K562 (cell line): ENCODE measurements around the gene POU2AF2. TPM values are rescaled to one million over a fixed set of nuclear protein-coding genes. Genes with fewer than 3 reads are reported as not detected.

ENCODE experiments used
- ATAC-seq: fragments of 200-7000 bp; cut with Tn5 transposase; 3 replicates; pipeline ENCODE4 v1.9.1; 2020; ENCODE audit warnings: moderate library complexity
- BruUV-seq: library from RNA; stranded (reverse); fragments of 400-500 nt; replicated peaks from 2 replicates; lab custom pipeline; 2021; lab: Mats Ljungman, UMichigan
- CTCF ChIA-PET: fragments of 300-600 bp; formaldehyde crosslinking; extraction: SDS; loops from one replicate; lab custom pipeline; 2021; ENCODE audit warnings: low intra/inter-chr PET ratio; lab: Yijun Ruan, JAX
- POLR2A ChIA-PET: fragments of 300-600, 350-650 bp; sonication (Branson Sonifier 250); formaldehyde crosslinking; extraction: SDS; loops from one replicate; lab custom pipeline; 2021; ENCODE audit warnings: antibody characterized with exemption, inconsistent platforms; lab: Yijun Ruan, JAX
- DNase-seq, 4 experiments: peaks; one replicate each; pipeline versions ENCODE4 v3.0.0 to v3.0.0-alpha.2; 2011 to 2018; ENCODE audit warnings: low spot score in 3 of 4, mixed read lengths in 3 of 4; ENCODE audit errors: extremely low read depth in 1 of 4
- FAIRE-seq: peaks from 2 replicates; lab custom pipeline; 2011; peaks lifted over from hg19 to GRCh38; lab: Jason Lieb, UNC
- H2AFZ ChIP-seq: 2 replicates; pipeline ENCODE4 v1.6.0; 2011; ENCODE audit warnings: low read depth, low read length, control low read depth, inconsistent platforms
- H3K27ac ChIP-seq: fragments of 200-600 bp; 3 replicates; pipeline ENCODE4 v1.8.0; 2011; ENCODE audit warnings: low read depth, mild to moderate bottlenecking, control low read depth, inconsistent platforms, low read length, moderate library complexity, mixed read lengths; ENCODE audit errors: extremely low read depth
- H3K27me3 ChIP-seq, 2 experiments: fragments of 300-600 bp in 1 of 2; 2 replicates in 1 of 2; 3 replicates in 1 of 2; pipeline versions ENCODE4 v1.6.0 to v1.8.0; 2011; ENCODE audit warnings: inconsistent platforms in 2 of 2, low read length in 2 of 2, mild to moderate bottlenecking in 1 of 2, mixed read lengths in 1 of 2, moderate library complexity in 1 of 2; ENCODE audit not compliant: control insufficient read depth in 2 of 2, insufficient read depth in 2 of 2
- H3K36me3 ChIP-seq: fragments of 300-600 bp; 3 replicates; pipeline ENCODE4 v1.8.0; 2011; ENCODE audit warnings: mild to moderate bottlenecking, low read length, inconsistent platforms; ENCODE audit not compliant: control insufficient read depth, insufficient read depth
- H3K4me1 ChIP-seq, 2 experiments: fragments of 200-600 bp in 1 of 2; replicated peaks in 1 of 2; 2 replicates in 1 of 2; 3 replicates in 1 of 2; pipeline versions ENCODE4 v1.5.1 to v1.8.0; 2011; ENCODE audit warnings: inconsistent platforms in 2 of 2, low read length in 2 of 2, mild to moderate bottlenecking in 1 of 2, mixed read lengths in 1 of 2, moderate library complexity in 1 of 2; ENCODE audit not compliant: control insufficient read depth in 2 of 2, insufficient read depth in 2 of 2
- H3K4me2 ChIP-seq: 2 replicates; pipeline ENCODE4 v1.6.1; 2011; ENCODE audit warnings: low read length, control low read depth, inconsistent platforms, mixed read lengths; ENCODE audit not compliant: insufficient read depth
- H3K4me3 ChIP-seq: fragments of 200-600 bp; sonication (generic), shearing (Covaris generic); 2 replicates; pipeline ENCODE4 v1.5.1; 2016; ENCODE audit warnings: control low read depth, inconsistent platforms
- H3K79me2 ChIP-seq: fragments of 200-600 bp; 3 replicates; pipeline ENCODE4 v1.8.0; 2011; ENCODE audit warnings: low read length, inconsistent platforms; ENCODE audit not compliant: control insufficient read depth, insufficient read depth
- H3K9ac ChIP-seq, 2 experiments: 2 replicates each; pipeline versions ENCODE4 v1.6.0 to v1.6.1; 2011; ENCODE audit warnings: low read depth in 2 of 2, low read length in 2 of 2, control low read depth in 1 of 2, inconsistent platforms in 1 of 2, mild to moderate bottlenecking in 1 of 2, mixed read lengths in 1 of 2; ENCODE audit not compliant: insufficient read depth in 1 of 2
- H3K9me1 ChIP-seq: one replicate; pipeline ENCODE4 v1.6.0; 2011; ENCODE audit warnings: inconsistent platforms, mild to moderate bottlenecking, low read length, moderate library complexity; ENCODE audit not compliant: control insufficient read depth, insufficient read depth
- H3K9me3 ChIP-seq: replicated peaks from 2 replicates; pipeline ENCODE4 v1.5.1; 2011; ENCODE audit warnings: low read depth, low read length, inconsistent platforms; ENCODE audit not compliant: control insufficient read depth, insufficient read depth
- H4K20me1 ChIP-seq: replicated peaks from 2 replicates; pipeline ENCODE4 v1.6.1; 2011; ENCODE audit warnings: low read length, inconsistent platforms, mixed read lengths; ENCODE audit not compliant: control insufficient read depth, insufficient read depth
- EZH2 ChIP-seq: IDR thresholded peaks from 2 replicates; pipeline ENCODE4 v1.6.1; 2012; ENCODE audit warnings: low read depth, mild to moderate bottlenecking, inconsistent platforms, low read length, borderline replicate concordance
- RERE ChIP-seq: sonication (generic); formaldehyde crosslinking; IDR thresholded peaks from 2 replicates; pipeline ENCODE4 v1.8.0; 2023; ENCODE audit warnings: missing genetic modification reagents, mild to moderate bottlenecking, borderline replicate concordance
- SAFB2 ChIP-seq: fragments of 200-400 bp; formaldehyde crosslinking; IDR thresholded peaks from 2 replicates; pipeline ENCODE4 v1.6.1; 2018; ENCODE audit warnings: borderline replicate concordance, low read length, low read depth, moderate library complexity; ENCODE audit not compliant: severe bottlenecking
- in situ Hi-C: fragments of 300-500 bp; cut with MboI; formaldehyde crosslinking; loops from 4 replicates; pipeline ENCODE4 v1.15.0; 2018; ENCODE audit warnings: inconsistent platforms, mixed read lengths
- intact Hi-C: fragments of 100-400 bp; cut with micrococcal nuclease; formaldehyde crosslinking; loops from 2 replicates; pipeline ENCODE4 v1.14.2; 2022
- polyA plus RNA-seq, 8 experiments: library from polyadenylated mRNA; depleted of rRNA in 4 of 8; stranded (reverse) in 5 of 8; unstranded in 3 of 8; fragments of >200 nt; fragmentation: Nextera tagmentation in 2 of 8; fragmentation: Illumina TruSeq in 1 of 8; extraction: Ambion mirVana in 2 of 8; extraction: Trizol in 1 of 8; gene quantifications; 2 replicates each; pipeline versions ENCODE4 v1.2.1 to v1.2.3, GENCODE V29; 2011 to 2014; ENCODE audit warnings: inconsistent platforms in 1 of 8, missing spikeins in 1 of 8
- total RNA-seq, 7 experiments: library from RNA; depleted of rRNA in 6 of 7; stranded (reverse); fragments of >200 nt in 6 of 7; fragmentation: Illumina TruSeq in 2 of 7; extraction: Trizol in 2 of 7; gene quantifications; 2 replicates each; pipeline versions ENCODE4 v1.2.1 to v1.2.3, GENCODE V29; 2011 to 2021; ENCODE audit warnings: low replicate concordance in 1 of 7

POU2AF2 gene
- total and polyA plus RNA-seq, 9 of the 15 experiments (the other 6 are each of a cell fraction or from before 2014, with no cell fraction given): not detected

GRCh38 chr11:111200010-111200534, 45.5 kb upstream of the POU2AF2 start (continued):
- no peak for TF ChIP-seq RERE (CRISPR knock-in tag)

- Histone ChIP-seq H3K9me1 (no peaks in the 10 kb centered on the region), H4K20me1 (no peaks in the 10 kb centered on the region), H2AFZ (no peak overlapping the region), H3K79me2 (no peaks in the 10 kb centered on the region), H3K4me1 (no peaks in the 10 kb centered on the region), H3K9ac (no peak overlapping the region), H3K9me3 (no peaks in the 10 kb centered on the region), H3K4me2 (no peak overlapping the region), H3K27me3 (no peaks in the 10 kb centered on the region), H3K36me3 (no peaks in the 10 kb centered on the region), H3K4me3 (no peak overlapping the region), H3K27ac (no peak overlapping the region)
- no TSS peak for BruUV-seq
- FAIRE-seq (no peak), ATAC-seq (no peak), DNase-seq (no peak)
- ChIA-PET CTCF (no interaction called here), POLR2A (no interaction called here)
- intact Hi-C loops: no loop called here
- TF ChIP-seq SAFB2 (no peak), EZH2 (no peak)
- in situ Hi-C loops: no loop called here
Measured at GRCh38 chr11:111204211-111204610, 41.3 kb upstream of the POU2AF2 start.
